KOPT-K1 (cell line): Measurements from ENCODE around the gene MAST4.

Experiments
- H3K27ac ChIP-seq: fragments of 200-600 bp; sonication (generic); 2 replicates; pipeline ENCODE4 v1.5.1; 2016; ENCODE audit warnings: antibody characterized with exemption, mild to moderate bottlenecking, low read depth, low read length; ENCODE audit not compliant: poor library complexity, severe bottlenecking
- H3K36me3 ChIP-seq: fragments of 200-600 bp; sonication (generic); 2 replicates; pipeline ENCODE4 v1.5.1; 2017; ENCODE audit warnings: antibody characterized with exemption, mild to moderate bottlenecking, low read length, moderate library complexity; ENCODE audit not compliant: insufficient read depth
- H3K9me3 ChIP-seq: fragments of 200-600 bp; sonication (generic); 2 replicates; pipeline ENCODE4 v1.5.1; 2017; ENCODE audit warnings: antibody characterized with exemption, low read length, mild to moderate bottlenecking; ENCODE audit not compliant: insufficient read depth, poor library complexity, severe bottlenecking

MAST4 gene

GRCh38 chr5:67061511-67061910, 465.3 kb downstream of the MAST4 start:
- Histone ChIP-seq H3K27ac (no peak overlapping the region), H3K9me3 (no peaks in the 10 kb centered on the region), H3K36me3 (no peaks in the 10 kb centered on the region)

- Histone ChIP-seq H3K27ac (no peak overlapping the region), H3K9me3 (no peaks in the 10 kb centered on the region), H3K36me3 (no peaks in the 10 kb centered on the region)
Measured at GRCh38 chr5:67063055-67063454, 466.9 kb downstream of the MAST4 start.

- H3K9me3 ChIP-seq, result no peaks in the 10 kb centered on the region
- H3K36me3 ChIP-seq, result no peaks in the 10 kb centered on the region
- H3K27ac ChIP-seq, result no peak overlapping the region
Measured at GRCh38 chr5:67063791-67064190, 467.6 kb downstream of the MAST4 start.

- H3K27ac ChIP-seq, result no peak overlapping the region
- no peaks in the 10 kb centered on the region for H3K36me3 ChIP-seq
- no peaks in the 10 kb centered on the region for H3K9me3 ChIP-seq
Measured at GRCh38 chr5:67065237-67065636, 469.0 kb downstream of the MAST4 start.

DNA sequence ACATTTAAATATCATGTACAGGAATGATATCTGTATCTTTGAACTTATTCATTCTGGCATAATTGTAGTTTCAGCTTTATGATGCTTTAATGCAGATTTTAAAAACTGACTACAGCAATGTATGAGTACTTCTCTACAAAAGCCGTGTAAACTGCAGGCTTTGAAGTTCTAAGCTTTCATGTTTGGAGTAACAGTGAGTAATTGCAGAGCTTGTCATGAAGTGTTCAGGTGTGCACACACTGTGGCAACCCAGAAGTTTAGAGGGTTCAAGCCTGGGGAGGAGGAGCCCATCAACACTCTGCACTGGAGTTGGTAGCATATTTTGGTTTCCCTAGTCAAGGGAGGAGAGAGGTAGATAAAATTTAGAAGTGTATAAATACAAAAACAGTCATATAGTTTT, 469.5 kb downstream of the MAST4 start:
- Histone ChIP-seq H3K36me3 (no peaks in the 10 kb centered on the region), H3K27ac (no peak overlapping the region), H3K9me3 (no peaks in the 10 kb centered on the region)

GRCh38 chr5:67066815-67067214, 470.6 kb downstream of the MAST4 start:
- no peaks in the 10 kb centered on the region for H3K36me3 ChIP-seq
- H3K27ac ChIP-seq, result no peak overlapping the region
- no peaks in the 10 kb centered on the region for H3K9me3 ChIP-seq

DNA sequence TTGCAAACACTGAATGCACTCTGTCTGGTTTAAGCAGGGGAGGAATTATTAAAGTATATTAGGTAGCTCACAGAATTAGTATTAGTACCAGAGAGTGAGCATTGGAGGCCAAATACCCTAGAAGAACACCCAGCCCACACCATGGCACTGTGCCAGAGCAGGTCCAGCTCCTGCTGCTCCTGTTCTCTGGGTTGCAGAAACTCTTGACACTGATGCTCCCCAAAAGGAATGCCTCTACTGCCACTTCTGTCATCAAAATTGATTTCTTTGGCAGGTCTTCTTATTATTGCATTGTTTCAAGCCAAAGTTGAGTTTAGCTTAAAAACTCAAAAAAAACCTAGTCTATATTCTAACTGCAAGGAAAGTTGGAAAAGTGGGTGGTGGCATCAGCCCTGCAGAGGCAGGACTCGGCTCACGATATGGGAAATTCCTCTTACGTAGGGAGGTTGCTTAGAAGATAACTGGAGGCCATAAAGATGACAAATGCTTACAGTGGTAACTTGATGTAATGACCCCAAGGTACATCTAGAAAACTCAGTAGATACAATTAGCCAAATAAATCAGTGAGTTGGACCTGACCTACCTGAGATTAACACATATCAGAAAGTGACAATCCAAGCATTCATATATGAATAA, 477.0 kb downstream of the MAST4 start:
- no peak overlapping the region for H3K27ac ChIP-seq
- H3K9me3 ChIP-seq, result no peaks in the 10 kb centered on the region
- no peaks in the 10 kb centered on the region for H3K36me3 ChIP-seq

GRCh38 chr5:67077296-67077695, 481.1 kb downstream of the MAST4 start:
- Histone ChIP-seq H3K9me3 (no peaks in the 10 kb centered on the region), H3K36me3 (no peaks in the 10 kb centered on the region), H3K27ac (no peak overlapping the region)

DNA sequence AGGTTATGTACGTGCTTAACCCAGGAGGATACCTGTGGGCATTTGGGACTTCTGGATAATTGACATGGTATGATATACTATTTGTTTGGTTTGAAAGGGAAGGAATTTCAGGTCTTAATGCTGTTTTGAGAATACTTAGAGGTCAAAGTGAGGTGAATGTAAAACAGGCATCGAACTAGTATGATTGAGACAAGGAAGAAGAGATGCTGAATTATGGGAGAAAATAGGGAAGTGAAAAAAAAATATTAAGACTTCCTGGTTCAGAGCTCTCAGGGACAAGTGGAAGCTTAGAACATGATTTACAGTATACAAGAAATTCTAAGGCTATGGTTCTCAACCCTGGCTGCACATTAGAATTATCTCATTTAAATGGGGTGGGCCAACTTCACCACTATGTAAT, 485.1 kb downstream of the MAST4 start:
- Histone ChIP-seq H3K36me3 (no peaks in the 10 kb centered on the region), H3K27ac (no peak overlapping the region), H3K9me3 (no peaks in the 10 kb centered on the region)

GRCh38 chr5:67082941-67083340, 486.7 kb downstream of the MAST4 start:
- Histone ChIP-seq H3K9me3 (no peaks in the 10 kb centered on the region), H3K36me3 (no peaks in the 10 kb centered on the region), H3K27ac (no peak overlapping the region)

- H3K27ac ChIP-seq, result no peak overlapping the region
- H3K36me3 ChIP-seq, result no peaks in the 10 kb centered on the region
- no peaks in the 10 kb centered on the region for H3K9me3 ChIP-seq
Measured at GRCh38 chr5:67085616-67086015, 489.4 kb downstream of the MAST4 start.

- Histone ChIP-seq H3K36me3 (no peaks in the 10 kb centered on the region), H3K27ac (no peak overlapping the region), H3K9me3 (no peaks in the 10 kb centered on the region)
Measured at GRCh38 chr5:67089200-67089725, 493.1 kb downstream of the MAST4 start.

GRCh38 chr5:67090040-67090439, 493.8 kb downstream of the MAST4 start:
- no peaks in the 10 kb centered on the region for H3K9me3 ChIP-seq
- no peaks in the 10 kb centered on the region for H3K36me3 ChIP-seq
- no peak overlapping the region for H3K27ac ChIP-seq

GRCh38 chr5:67090593-67090992, 494.4 kb downstream of the MAST4 start:
- Histone ChIP-seq H3K27ac (no peak overlapping the region), H3K36me3 (no peaks in the 10 kb centered on the region), H3K9me3 (no peaks in the 10 kb centered on the region)

GRCh38 chr5:67092535-67092934, 496.3 kb downstream of the MAST4 start:
- Histone ChIP-seq H3K27ac (no peak overlapping the region), H3K36me3 (no peaks in the 10 kb centered on the region), H3K9me3 (no peaks in the 10 kb centered on the region)

GRCh38 chr5:67093279-67093678, 497.1 kb downstream of the MAST4 start:
- H3K9me3 ChIP-seq, result no peaks in the 10 kb centered on the region
- no peaks in the 10 kb centered on the region for H3K36me3 ChIP-seq
- H3K27ac ChIP-seq, result no peak overlapping the region
